K562 (cell line): ENCODE results near the gene ARHGDIA. TPM values are rescaled to one million over a fixed set of nuclear protein-coding genes. Genes with fewer than 3 reads are reported as not detected.

Experiments used
- CBFB ChIP-seq: sonication (generic); formaldehyde crosslinking; IDR thresholded peaks from 2 replicates; pipeline ENCODE4 v1.4.0; 2020; ENCODE audit warnings: mild to moderate bottlenecking, missing genetic modification reagents
- CC2D1A ChIP-seq: fragments of 450-650 bp; IDR thresholded peaks from 2 replicates; pipeline ENCODE4 v1.6.1; 2017; ENCODE audit warnings: mild to moderate bottlenecking
- CCAR2 ChIP-seq: fragments of 200-400 bp; formaldehyde crosslinking; IDR thresholded peaks from 2 replicates; pipeline ENCODE4 v1.6.1; 2017; ENCODE audit warnings: mild to moderate bottlenecking, low read depth, low read length
- FOXK1 ChIP-seq: sonication (generic); formaldehyde crosslinking; IDR thresholded peaks from 2 replicates; pipeline ENCODE4 v1.8.0; 2022; ENCODE audit warnings: missing genetic modification reagents, mild to moderate bottlenecking, borderline replicate concordance
- FOXK2 ChIP-seq, 2 experiments: fragments of 450-650 bp; IDR thresholded peaks in 1 of 2; conservative IDR thresholded peaks in 1 of 2; 2 replicates each; pipeline ENCODE4 v1.6.1; 2016; ENCODE audit warnings: low read depth in 2 of 2, mild to moderate bottlenecking in 1 of 2
- HNRNPUL1 ChIP-seq: fragments of 200-400 bp; formaldehyde crosslinking; IDR thresholded peaks from 2 replicates; pipeline ENCODE4 v1.6.1; 2017; ENCODE audit warnings: low read length
- HSF4 ChIP-seq: fragments of 250-450 bp; sonication (Bioruptor Pico); IDR thresholded peaks from 2 replicates; pipeline ENCODE4 v2.1.2; 2022; ENCODE audit warnings: mild to moderate bottlenecking, moderate library complexity, borderline replicate concordance
- KDM2B ChIP-seq: fragments of 250-450 bp; sonication (Bioruptor Pico); IDR thresholded peaks from 2 replicates; pipeline ENCODE4 v1.8.0; 2021; ENCODE audit warnings: mild to moderate bottlenecking, moderate library complexity
- MAFK ChIP-seq: IDR thresholded peaks from 2 replicates; pipeline ENCODE4 v1.6.1; 2011; ENCODE audit warnings: low read length, improper control_type of control experiment
- MEIS2 ChIP-seq: fragments of 450-650 bp; IDR thresholded peaks from 2 replicates; pipeline ENCODE4 v1.6.1; 2014; ENCODE audit warnings: mild to moderate bottlenecking; ENCODE audit not compliant: partially characterized antibody
- MTA2 ChIP-seq: fragments of 450-650 bp; IDR thresholded peaks from 2 replicates; pipeline ENCODE4 v1.6.1; 2016; ENCODE audit warnings: low read depth
- NR0B1 ChIP-seq: fragments of 450-650 bp; IDR thresholded peaks from one replicate; pipeline ENCODE4 v1.6.1; 2018; ENCODE audit warnings: mild to moderate bottlenecking, moderate library complexity; ENCODE audit not compliant: partially characterized antibody
- PATZ1 ChIP-seq: fragments of 250-450 bp; sonication (Bioruptor Pico); IDR thresholded peaks from 2 replicates; pipeline ENCODE4 v1.5.0; 2020; ENCODE audit warnings: mild to moderate bottlenecking, borderline replicate concordance
- POLR2AphosphoS5 ChIP-seq: IDR thresholded peaks from 2 replicates; pipeline ENCODE4 v1.6.1; 2011; ENCODE audit warnings: mild to moderate bottlenecking, low read depth, low read length, moderate library complexity; ENCODE audit not compliant: control insufficient read depth, insufficient read depth
- SIRT6 ChIP-seq: IDR thresholded peaks from one replicate; pipeline ENCODE4 v1.6.1; 2012; ENCODE audit warnings: low read depth, mild to moderate bottlenecking, control low read depth, inconsistent platforms, low read length, moderate library complexity
- TFE3 ChIP-seq: fragments of 450-650 bp; formaldehyde crosslinking; IDR thresholded peaks from 2 replicates; pipeline ENCODE4 v1.4.0; 2020; ENCODE audit warnings: mild to moderate bottlenecking, mixed read lengths
- ZFP1 ChIP-seq: fragments of 450-650 bp; formaldehyde crosslinking; IDR thresholded peaks from 2 replicates; pipeline ENCODE4 v1.4.0; 2020; ENCODE audit warnings: mild to moderate bottlenecking, mixed read lengths
- ZFX ChIP-seq: sonication (generic); formaldehyde crosslinking; IDR thresholded peaks from 2 replicates; pipeline ENCODE4 v1.8.0; 2022; ENCODE audit warnings: mild to moderate bottlenecking, missing genetic modification reagents, moderate library complexity
- ZNF224 ChIP-seq: sonication (generic); formaldehyde crosslinking; IDR thresholded peaks from 2 replicates; pipeline ENCODE4 v1.8.0; 2022; ENCODE audit warnings: mild to moderate bottlenecking, missing genetic modification reagents
- ZNF232 ChIP-seq: sonication (generic); formaldehyde crosslinking; IDR thresholded peaks from 2 replicates; pipeline ENCODE4 v1.8.0; 2022; ENCODE audit warnings: mild to moderate bottlenecking, missing genetic modification reagents
- ZNF408 ChIP-seq: fragments of 250-450 bp; sonication (Bioruptor Pico); IDR thresholded peaks from 2 replicates; pipeline ENCODE4 v1.4.0; 2020; ENCODE audit warnings: low read depth, mild to moderate bottlenecking, moderate library complexity
- polyA plus RNA-seq, 8 experiments: library from polyadenylated mRNA; depleted of rRNA in 4 of 8; stranded (reverse) in 5 of 8; unstranded in 3 of 8; fragments of >200 nt; fragmentation: Nextera tagmentation in 2 of 8; fragmentation: Illumina TruSeq in 1 of 8; extraction: Ambion mirVana in 2 of 8; extraction: Trizol in 1 of 8; gene quantifications; 2 replicates each; pipeline versions ENCODE4 v1.2.1 to v1.2.3, GENCODE V29; 2011 to 2014; ENCODE audit warnings: inconsistent platforms in 1 of 8, missing spikeins in 1 of 8
- total RNA-seq, 7 experiments: library from RNA; depleted of rRNA in 6 of 7; stranded (reverse); fragments of >200 nt in 6 of 7; fragmentation: Illumina TruSeq in 2 of 7; extraction: Trizol in 2 of 7; gene quantifications; 2 replicates each; pipeline versions ENCODE4 v1.2.1 to v1.2.3, GENCODE V29; 2011 to 2021; ENCODE audit warnings: low replicate concordance in 1 of 7
- TF ChIP-seq, protein P1 (sequence below): fragments of 250-450 bp; sonication (Bioruptor Pico); IDR thresholded peaks from 2 replicates; pipeline ENCODE4 v1.4.0; 2020; ENCODE audit warnings: borderline replicate concordance

ARHGDIA gene
- total and polyA plus RNA-seq, 9 of the 15 experiments (the other 6 are each of a cell fraction or from before 2014, with no cell fraction given), result 9.6 to 340 (median 97.6) TPM

DNA sequence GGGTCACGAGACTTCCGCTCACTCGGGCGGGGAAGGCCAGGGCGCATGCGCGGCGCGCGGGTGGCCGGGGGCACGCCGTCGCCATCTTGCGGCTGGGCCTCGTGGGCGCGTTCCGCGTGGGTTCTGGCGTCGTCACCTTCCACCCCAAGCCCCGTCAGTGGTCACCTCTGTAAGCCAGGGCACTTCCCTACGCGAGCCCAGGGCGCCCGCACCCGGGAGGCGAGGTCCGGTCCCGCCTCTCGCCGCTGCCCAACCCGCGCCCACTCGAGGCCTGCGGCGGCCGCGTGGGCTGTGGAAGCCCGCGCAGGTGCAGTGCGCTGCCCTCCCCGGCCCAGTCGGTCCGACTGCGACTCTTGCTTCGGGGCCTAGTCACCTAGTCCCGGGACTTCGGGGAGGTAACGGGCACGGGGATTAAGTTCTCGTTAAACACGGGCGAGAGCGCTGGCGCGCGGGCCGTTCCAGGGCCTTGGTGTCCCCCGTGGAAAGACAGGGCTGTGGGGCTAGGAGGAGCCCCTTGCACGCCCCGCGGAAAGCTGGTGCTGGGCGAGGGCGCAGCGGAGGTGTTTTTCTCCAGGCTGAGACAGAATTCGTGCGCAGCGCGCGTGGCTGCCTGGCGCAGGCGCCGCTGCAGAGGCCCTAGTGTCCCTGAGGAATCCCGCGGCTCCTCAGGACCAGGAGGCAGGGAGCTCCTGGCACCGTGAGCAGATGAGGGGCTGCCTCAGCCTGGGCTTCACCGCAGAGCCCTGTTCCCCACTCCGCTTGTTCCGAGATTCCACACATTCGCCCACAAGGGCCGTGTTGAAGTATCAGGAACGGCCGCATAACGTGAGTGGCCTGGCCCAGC lies 472 bp upstream of the ARHGDIA start (continued):
- TF ChIP-seq FOXK1 (CRISPR knock-in tag) (no peak; the same call in 1 of the 2 replicates), SIRT6 (no peak), CC2D1A (no peak), PATZ1 (no peak), MAFK (no peak), CBFB (CRISPR knock-in tag) (no peak), ZFX (CRISPR knock-in tag) (peak; percentile 99), ZNF408 (CRISPR knock-in tag) (no peak), ZNF224 (no peak), ZNF232 (CRISPR knock-in tag) (peak; percentile 13), CCAR2 (no peak), MTA2 (0 out of 2 replicates have a peak, but pooled peaks have one; percentile 18), ZFP1 (CRISPR knock-in tag) (no peak), TFE3 (CRISPR knock-in tag) (peak; percentile 97), FOXK2 (conservative IDR thresholded peaks at IDR 0.05 in 1 of 2, IDR thresholded peaks at IDR 0.05 in 1 of 2; ENCODE audit: low read depth in 2 of 2) (0 out of 4 replicates have a peak, but pooled peaks of 1 of the 2 experiments have one; percentile 34), MEIS2 (peak; percentile 87), HSF4 (CRISPR knock-in tag) (no peak), POLR2AphosphoS5 (peak; percentile 74), KDM2B (CRISPR knock-in tag) (0 out of 2 replicates have a peak, but pooled peaks have one; percentile 10), NR0B1 (no peak), HNRNPUL1 (no peak)
- TF ChIP-seq, protein P1, sequence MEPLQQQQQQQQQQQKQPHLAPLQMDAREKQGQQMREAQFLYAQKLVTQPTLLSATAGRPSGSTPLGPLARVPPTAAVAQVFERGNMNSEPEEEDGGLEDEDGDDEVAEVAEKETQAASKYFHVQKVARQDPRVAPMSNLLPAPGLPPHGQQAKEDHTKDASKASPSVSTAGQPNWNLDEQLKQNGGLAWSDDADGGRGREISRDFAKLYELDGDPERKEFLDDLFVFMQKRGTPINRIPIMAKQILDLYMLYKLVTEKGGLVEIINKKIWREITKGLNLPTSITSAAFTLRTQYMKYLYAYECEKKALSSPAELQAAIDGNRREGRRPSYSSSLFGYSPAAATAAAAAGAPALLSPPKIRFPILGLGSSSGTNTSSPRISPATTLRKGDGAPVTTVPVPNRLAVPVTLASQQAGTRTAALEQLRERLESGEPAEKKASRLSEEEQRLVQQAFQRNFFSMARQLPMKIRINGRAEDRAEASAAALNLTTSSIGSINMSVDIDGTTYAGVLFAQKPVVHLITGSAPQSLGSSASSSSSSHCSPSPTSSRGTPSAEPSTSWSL (CRISPR knock-in tag), result no peak
